Muscle of arm (tissue), 12 donors: ENCODE results near the gene DIDO1. TPM values are rescaled to one million over a fixed set of nuclear protein-coding genes. Genes with fewer than 3 reads are reported as not detected.

Experiments
- DNase-seq: peaks from one replicate; pipeline ENCODE4 v3.0.0-alpha.2; 2013
- polyA plus RNA-seq, 12 donors: library from polyadenylated mRNA; unstranded; fragments of 120-200 nt; gene quantifications; one replicate each; pipeline ENCODE4 v1.2.1, GENCODE V29; 2013; ENCODE audit not compliant: insufficient read length in 12 of 12

DIDO1 gene
- polyA plus RNA-seq, 12 donors: 33.5 to 69.0 (median 37.7) TPM; not detected in 1

DNA sequence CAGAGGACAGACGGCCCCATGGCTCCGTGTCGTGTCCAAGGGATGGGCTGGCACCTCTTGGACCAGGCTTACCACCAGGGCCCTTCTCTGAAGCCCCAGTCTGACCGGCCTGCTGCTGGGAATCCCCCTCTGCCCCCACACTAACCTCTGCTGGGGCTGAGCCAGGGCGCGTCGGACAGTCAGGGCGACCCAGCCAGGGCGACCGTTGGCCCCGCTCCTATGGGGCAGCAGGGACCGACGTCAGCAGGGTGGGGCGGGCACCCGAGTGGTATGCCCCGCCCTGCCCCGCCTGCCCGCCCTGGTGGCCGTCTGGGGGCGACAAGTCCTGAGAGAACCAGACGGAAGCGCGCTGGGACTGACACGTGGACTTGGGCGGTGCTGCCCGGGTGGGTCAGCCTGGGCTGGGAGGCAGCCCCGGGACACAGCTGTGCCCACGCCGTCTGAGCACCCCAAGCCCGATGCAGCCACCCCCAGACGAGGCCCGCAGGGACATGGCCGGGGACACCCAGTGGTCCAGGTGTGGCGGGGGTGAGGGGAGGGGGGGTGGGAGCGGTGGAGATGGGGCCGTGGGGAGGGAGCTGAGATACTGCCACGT, 26.2 kb upstream of the DIDO1 start, which contains the start of gene SLC17A9:
TSS of gene SLC17A9 (plus strand) at position 337 of the 595 bp plus-strand sequence. CDS start at position 459, 122 bp downstream.
- DNase-seq: no peak

GRCh38 chr20:62951896-62952372, 25.6 kb upstream of the DIDO1 start:
- no peak for DNase-seq

DNA sequence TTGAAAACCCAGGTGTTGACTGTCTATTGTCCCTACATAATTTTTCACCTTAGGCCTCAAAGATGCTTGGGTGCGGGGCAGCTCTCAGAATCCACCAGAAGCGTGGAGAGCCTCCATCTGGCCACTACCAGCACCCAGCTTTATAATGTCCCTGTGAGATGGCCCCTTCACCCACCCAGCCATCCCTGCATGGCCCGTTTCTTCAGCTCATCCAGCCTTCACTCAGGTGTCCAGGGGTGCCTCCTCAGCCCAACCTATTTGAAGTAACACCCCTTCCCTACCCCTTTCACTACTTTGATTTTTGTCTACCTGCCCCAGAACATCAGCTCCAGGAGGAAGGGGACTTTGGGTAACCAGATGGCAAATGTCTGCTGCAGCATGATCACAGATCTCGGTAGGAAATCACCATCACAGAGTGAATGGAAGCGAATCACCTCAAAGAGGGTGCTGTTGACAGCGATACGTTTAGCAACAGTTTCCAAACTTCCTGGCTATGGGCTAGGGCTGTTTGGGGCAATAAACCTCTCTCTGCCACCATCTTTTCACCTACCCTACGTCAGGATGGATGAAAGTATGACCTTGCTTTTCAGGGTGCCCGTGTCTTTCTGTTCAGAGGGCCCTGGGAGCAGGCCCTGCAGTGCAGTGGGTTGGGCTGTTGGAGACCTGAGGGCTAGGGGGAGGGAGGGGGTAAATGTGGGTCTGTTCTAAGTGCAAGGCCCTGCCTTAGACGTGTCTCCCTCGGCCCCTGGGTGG, 25.0 kb upstream of the DIDO1 start:
- no peak for DNase-seq

GRCh38 chr20:62950741-62951140, 24.4 kb upstream of the DIDO1 start:
- no peak for DNase-seq

- DNase-seq: no peak
These were observed 23.7 kb upstream of the DIDO1 start for GRCh38 chr20:62949962-62950361.

DNA sequence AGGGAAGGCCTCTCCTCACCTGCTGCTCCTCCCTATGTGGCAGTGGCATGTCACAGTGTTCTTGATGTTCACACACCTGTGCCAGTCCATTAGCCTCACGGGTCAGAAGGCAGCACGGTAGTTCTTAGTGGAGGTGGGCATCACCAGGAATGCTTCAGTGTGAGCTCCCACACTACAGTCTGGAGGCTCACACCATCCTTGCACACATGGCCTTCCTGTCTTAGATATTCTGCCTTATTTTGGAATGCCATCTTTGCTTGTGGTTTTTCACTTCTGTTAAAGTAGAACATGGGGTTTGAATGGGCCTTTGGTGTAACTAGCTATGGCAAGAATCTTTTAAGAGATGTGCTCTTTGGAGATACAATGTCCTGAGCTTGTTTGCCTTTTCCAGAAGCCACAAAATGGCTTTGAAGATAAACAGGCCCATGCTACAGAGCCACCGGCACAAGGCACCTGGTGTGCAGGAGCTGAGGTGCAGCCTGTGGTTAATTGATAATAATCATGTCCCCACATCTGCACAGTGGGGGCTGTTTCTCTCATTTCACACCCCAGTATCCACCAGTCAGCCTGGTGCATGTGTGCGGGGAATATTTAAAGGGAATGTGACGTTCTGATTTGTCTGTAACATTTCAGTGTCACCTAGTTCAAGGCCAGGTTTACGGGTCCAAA, 23.0 kb upstream of the DIDO1 start:
- no peak for DNase-seq

GRCh38 chr20:62947532-62948300, 21.4 kb upstream of the DIDO1 start:
- DNase-seq: no peak

DNA sequence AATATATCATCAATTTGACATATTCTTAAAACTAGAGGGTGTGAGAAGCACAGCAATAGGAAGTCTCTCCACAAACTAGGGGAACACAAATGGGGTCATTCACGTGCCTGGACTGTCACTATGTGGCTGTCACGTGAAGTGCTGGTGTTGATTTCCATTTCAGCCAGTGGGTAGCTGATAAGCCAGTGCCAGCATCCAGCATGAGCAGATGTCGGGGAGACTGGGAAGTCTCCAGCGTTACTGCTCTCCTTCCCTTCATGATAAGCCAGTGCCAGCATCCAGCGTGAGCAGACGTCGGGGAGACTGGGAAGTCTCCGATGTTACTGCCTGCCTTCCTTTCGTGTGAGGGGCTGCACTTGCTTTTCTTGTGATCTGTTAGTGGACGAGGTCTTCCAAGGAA, 20.6 kb upstream of the DIDO1 start:
- DNase-seq: no peak

DNA sequence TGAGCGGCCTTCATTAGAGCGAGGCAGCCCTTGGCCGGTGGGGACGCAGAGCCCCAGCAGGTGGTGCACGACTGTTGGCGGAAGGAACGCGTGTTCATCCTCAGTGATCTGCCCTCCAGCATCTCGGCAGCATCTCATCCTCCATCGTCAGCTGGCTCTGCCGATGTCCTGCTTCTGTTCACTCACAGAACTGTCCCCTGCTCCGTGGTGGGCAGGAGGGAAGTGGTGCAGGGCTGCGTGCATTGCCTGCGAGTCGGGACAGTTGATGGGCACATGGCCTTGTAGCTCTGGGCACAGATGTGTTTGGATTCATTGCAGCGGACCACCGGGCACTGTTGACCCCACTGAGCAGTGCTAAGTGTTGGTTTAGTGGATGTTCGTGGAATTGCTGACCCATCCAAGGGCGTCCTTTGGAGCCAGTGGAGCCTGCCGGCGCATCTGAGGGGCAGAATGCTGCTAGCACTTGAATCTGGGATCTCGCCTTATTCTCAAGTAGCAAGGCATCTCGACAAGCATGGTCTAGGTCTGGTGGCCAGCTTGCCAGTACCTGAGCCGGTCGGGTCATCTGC, 19.6 kb upstream of the DIDO1 start:
- DNase-seq: no peak

DNA sequence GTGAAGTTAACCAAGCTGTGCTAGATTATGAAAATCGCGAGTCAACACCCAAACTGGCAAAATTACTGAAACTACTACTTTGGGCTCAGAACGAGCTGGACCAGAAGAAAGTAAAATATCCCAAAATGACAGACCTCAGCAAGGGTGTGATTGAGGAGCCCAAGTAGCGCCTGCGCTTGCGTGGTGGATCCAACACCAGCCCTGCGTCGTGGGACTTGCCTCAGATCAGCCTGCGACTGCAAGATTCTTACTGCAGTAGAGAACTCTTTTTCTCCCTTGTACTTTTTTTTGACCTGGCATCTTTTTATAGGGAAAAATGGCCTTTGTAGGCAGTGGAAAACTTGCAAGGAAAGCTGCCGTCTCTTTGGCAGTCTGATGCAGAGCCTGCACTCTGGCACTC, 18.4 kb upstream of the DIDO1 start:
- no peak for DNase-seq

DNA sequence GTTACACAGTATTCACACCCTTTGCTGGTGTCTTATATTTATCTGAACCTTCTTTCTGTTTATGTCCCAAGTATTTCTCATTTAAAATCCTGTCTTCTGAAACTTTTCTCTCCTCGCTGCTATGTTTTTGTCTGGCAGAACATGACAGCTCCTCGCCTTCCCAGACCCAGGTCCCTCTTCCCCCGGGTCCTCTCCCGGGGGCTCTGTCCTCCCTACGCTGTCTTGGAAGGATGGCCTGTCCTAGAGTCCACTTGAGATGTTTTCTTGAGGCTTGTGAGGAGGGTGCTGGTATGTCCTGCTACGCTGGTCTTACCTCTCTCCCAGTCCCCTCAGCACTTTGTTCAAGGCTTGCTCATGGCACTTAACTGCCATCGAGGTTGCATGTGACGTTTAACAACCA, 17.9 kb upstream of the DIDO1 start:
- DNase-seq: no peak

- DNase-seq: no peak
These were observed 17.1 kb upstream of the DIDO1 start for GRCh38 chr20:62943396-62943795.

GRCh38 chr20:62942456-62942855, 16.2 kb upstream of the DIDO1 start:
- no peak for DNase-seq

GRCh38 chr20:62941792-62942191, 15.5 kb upstream of the DIDO1 start:
- DNase-seq: no peak

DNA sequence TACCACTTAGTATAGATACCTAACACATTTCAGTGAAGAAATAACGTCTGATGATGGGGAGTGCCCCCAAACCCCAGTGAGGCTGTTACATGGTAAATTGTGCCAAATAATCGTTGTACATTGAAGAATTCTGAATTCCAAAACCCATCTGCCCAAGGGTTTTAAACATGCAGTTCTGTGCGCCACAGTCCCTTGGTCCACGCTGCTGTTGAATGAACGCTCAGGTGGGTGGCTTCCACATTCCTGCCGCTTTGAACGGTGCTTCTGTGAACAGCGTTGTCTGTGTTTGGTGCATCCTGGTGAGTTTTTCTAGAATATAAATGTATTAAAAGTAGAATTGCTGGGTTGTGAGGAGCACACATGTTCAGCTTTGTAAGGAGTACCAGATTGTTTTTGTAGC, 14.6 kb upstream of the DIDO1 start:
- no peak for DNase-seq

GRCh38 chr20:62938105-62938888, 12.0 kb upstream of the DIDO1 start, which contains the start of gene GID8:
GID8 (plus strand) TSS chr20:62938147; CDS start chr20:62941503, 3,356 bp downstream.
- DNase-seq: peak; percentile 48

DNA sequence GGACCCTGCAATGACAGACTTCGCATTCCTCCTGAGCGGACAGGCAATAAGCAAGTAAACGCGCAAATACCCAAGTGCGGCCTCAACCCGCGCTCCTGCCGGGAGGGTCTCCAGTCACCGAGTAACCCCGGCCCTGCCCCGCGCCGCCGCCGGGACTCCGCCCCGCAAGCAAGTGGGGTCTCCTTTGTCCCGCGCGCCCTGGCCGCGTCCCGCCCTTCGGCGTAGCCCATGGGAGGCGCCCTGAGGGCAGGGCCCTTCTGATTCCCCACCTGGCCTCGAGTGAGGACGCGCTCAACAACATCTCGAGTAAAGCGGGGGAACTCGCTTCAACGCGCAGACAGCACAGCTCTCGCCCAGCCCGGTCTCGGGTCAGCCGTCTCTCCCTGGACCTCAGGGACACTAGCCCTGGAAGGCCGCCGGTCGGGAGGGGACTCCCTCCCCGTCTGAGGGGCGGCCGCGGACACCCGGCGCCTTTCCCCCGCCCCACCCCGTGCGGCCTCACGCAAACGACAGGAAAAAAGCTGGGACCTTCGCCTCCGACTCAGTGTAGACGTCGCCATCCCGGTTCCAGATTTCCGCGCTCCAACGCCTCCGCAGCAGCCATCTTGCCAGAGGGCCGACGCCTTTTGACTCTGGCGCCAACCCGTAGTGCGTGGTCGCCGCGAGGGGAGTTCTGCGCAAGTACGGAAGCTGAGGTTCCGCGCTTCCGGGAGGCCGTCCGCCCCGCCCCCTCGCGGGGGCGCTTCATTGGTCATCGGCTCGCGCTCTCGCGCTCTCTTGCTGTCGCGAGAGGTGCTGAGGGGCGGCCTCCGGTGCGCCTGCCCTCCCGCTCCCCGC, 11.2 kb upstream of the DIDO1 start:
- peak; percentile 99 for DNase-seq

- DNase-seq: no peak
These were observed 9.8 kb upstream of the DIDO1 start for GRCh38 chr20:62935968-62936585.
